Measurements from ENCODE around the gene UTP4. TPM values are rescaled to one million over a fixed set of nuclear protein-coding genes. Genes with fewer than 3 reads are reported as not detected.

The UTP4 gene
- total and polyA plus RNA-seq, 2 donors (not counting 3 experiments of a cell fraction or from before 2014, with no cell fraction given), result 56.1 to 59.5 TPM

GRCh38 chr16:69179328-69180010 is 47.0 kb downstream of the UTP4 start:
- intact Hi-C loops (cut with micrococcal nuclease), result no loop called here
- Histone ChIP-seq H2AFZ (ENCODE audit: low read depth, low read length) (no peak overlapping the region), H3K9ac (replicated peaks; ENCODE audit: extremely low read depth, insufficient read depth, low read length) (no peak overlapping the region), H3K36me3 (ENCODE audit: control insufficient read depth in 2 of 2, extremely low read depth in 1 of 2, insufficient read depth in 2 of 2, low read length in 2 of 2) (no peaks in the 10 kb centered on the region), H3K4me2 (ENCODE audit: insufficient read depth, low read length) (no peak overlapping the region), H4K20me1 (replicated peaks; ENCODE audit: control insufficient read depth, extremely low read depth, insufficient read depth, low read length) (no peaks in the 10 kb centered on the region), H3K27ac (ENCODE audit: insufficient read depth, low read depth, low read length) (no peak overlapping the region), H3K79me2 (ENCODE audit: control insufficient read depth, insufficient read depth, low read length) (no peaks in the 10 kb centered on the region), H3K4me1 (ENCODE audit: control insufficient read depth, extremely low read depth, insufficient read depth, low read length) (peaks cover 12% of the 10 kb centered on the region), H3K4me3 (replicated peaks in 1 of 3; ENCODE audit: insufficient read depth in 1 of 3, low read depth in 1 of 3, low read length in 3 of 3) (no peak overlapping the region), H3K9me3 (replicated peaks; ENCODE audit: control insufficient read depth, insufficient read depth, low read length) (no peaks in the 10 kb centered on the region), H3K27me3 (ENCODE audit: control insufficient read depth in 2 of 2, insufficient read depth in 2 of 2, low read length in 2 of 2) (no peaks in the 10 kb centered on the region), H3K9me1 (replicated peaks; ENCODE audit: control insufficient read depth, extremely low read depth, insufficient read depth, low read length) (no peaks in the 10 kb centered on the region)
- dilution Hi-C loops (cut with MboI; ENCODE audit: extremely low pct_ligation_motif_present, low sequenced_read_pairs), result no loop called here
- ChIA-PET CTCF (interaction anchor here (0.8 to 1.9 kb wide), 8 partner anchors 9 to 107 kb away, joined by 3 to 13 read pairs (median 4); no protein-coding TSS in a partner anchor), POLR2A (interaction anchor here (1.6 kb wide), 1 partner anchor 12 kb away, joined by 8 read pairs; no protein-coding TSS in a partner anchor)
- DNase-seq (ENCODE audit: low read depth, low spot score) (peak; percentile 89), FAIRE-seq (peak; percentile 76)
- TF ChIP-seq POLR2AphosphoS5 (IDR thresholded peaks at IDR 0.05; ENCODE audit: insufficient read depth, low read depth, low read length), result no peak
- no peak for TF ChIP-seq CTCF (IDR thresholded peaks at IDR 0.05; ENCODE audit: extremely low read depth in 1 of 2, insufficient read depth in 1 of 2, low read depth in 1 of 2, low read length in 2 of 2)
- TF ChIP-seq MYC (IDR thresholded peaks at IDR 0.05; ENCODE audit: low read depth, low read length), result no peak
- no peak for TF ChIP-seq FOS (IDR thresholded peaks at IDR 0.05; ENCODE audit: borderline replicate concordance, insufficient read depth, low read length)
- TF ChIP-seq JUN (IDR thresholded peaks at IDR 0.05; ENCODE audit: borderline replicate concordance, insufficient read depth, insufficient read length, low read depth), result no peak
- TF ChIP-seq EZH2 (IDR thresholded peaks at IDR 0.05; ENCODE audit: borderline replicate concordance, low read depth, low read length, severe bottlenecking), result no peak
- no peak for TF ChIP-seq MAX (IDR thresholded peaks at IDR 0.05; ENCODE audit: insufficient read depth, insufficient read length)
- no peak for TF ChIP-seq POLR2A (IDR thresholded peaks at IDR 0.05; ENCODE audit: low read depth, low read length)
- TF ChIP-seq GATA2 (IDR thresholded peaks at IDR 0.05; ENCODE audit: insufficient read depth, insufficient read length, low read depth, low read length), result no peak
- no TSS peak for BruUV-seq (replicated peaks)

Data from endothelial cell of umbilical vein (primary cell).